NB4 (cell line): Measurements from ENCODE around the gene CTDP1.

Experiments used
- CTCF ChIP-seq: IDR thresholded peaks from one replicate; pipeline ENCODE4 v1.5.1; 2012; ENCODE audit warnings: low read depth, low read length
- MAX ChIP-seq: IDR thresholded peaks from 2 replicates; pipeline ENCODE4 v1.6.1; 2011; ENCODE audit warnings: low read depth, low read length
- MYC ChIP-seq: IDR thresholded peaks from 2 replicates; pipeline ENCODE4 v1.6.1; 2011; ENCODE audit warnings: low read depth, low read length
- POLR2A ChIP-seq: IDR thresholded peaks from 2 replicates; pipeline ENCODE4 v1.6.1; 2011; ENCODE audit warnings: mild to moderate bottlenecking; ENCODE audit not compliant: insufficient read length; ENCODE audit errors: extremely low read depth

- TF ChIP-seq CTCF = no peak
- TF ChIP-seq MAX = no peak
- TF ChIP-seq POLR2A = no peak
- no peak for TF ChIP-seq MYC
Measured at GRCh38 chr18:79772108-79772864, 92.7 kb downstream of the CTDP1 start.
